Stimulated activated CD4-positive, alpha-beta T cell treated with anti-CD3 and anti-CD28 coated beads, Interleukin-4, amount 100 ng/mL, for 48 hours (primary cell): ENCODE measurements around the gene DYNLT4.
A peak's percentile ranks its signal among the peaks of the same experiment; 100 is the strongest.
"Not testable (repeated sequence)": the region's sequence is repeated elsewhere in the genome, so short reads cannot be mapped to it uniquely, and the experiment has no call there.

Source experiments
- DNase-seq, 2 donors: peaks; one replicate each; pipeline ENCODE4 v3.0.0-alpha.2; 2020; ENCODE audit warnings: low read depth in 2 of 2

The DYNLT4 gene

GRCh38 chr1:44828841-44829440 is 21.8 kb upstream of the DYNLT4 start:
- no peak for DNase-seq

- DNase-seq = no peak
Observed at GRCh38 chr1:44828003-44828651, 21.0 kb upstream of the DYNLT4 start.

GRCh38 chr1:44827197-44828002 is 20.2 kb upstream of the DYNLT4 start:
- no peak for DNase-seq

GRCh38 chr1:44826375-44827196 is 19.4 kb upstream of the DYNLT4 start:
- DNase-seq = no peak

GRCh38 chr1:44824392-44824791 is 17.2 kb upstream of the DYNLT4 start:
- DNase-seq = not testable (repeated sequence)

- no peak for DNase-seq
Observed at GRCh38 chr1:44822981-44823451, 15.9 kb upstream of the DYNLT4 start.

- DNase-seq = no peak
Observed at GRCh38 chr1:44822131-44822701, 15.1 kb upstream of the DYNLT4 start.

GRCh38 chr1:44821240-44821715 is 14.1 kb upstream of the DYNLT4 start:
- DNase-seq = no peak

- DNase-seq = no peak
Observed at GRCh38 chr1:44820328-44821239, 13.4 kb upstream of the DYNLT4 start.

- peak; percentile 74 to 84 for DNase-seq
Observed at GRCh38 chr1:44819608-44820327, 12.6 kb upstream of the DYNLT4 start.

GRCh38 chr1:44819196-44819607 is 12.1 kb upstream of the DYNLT4 start:
- DNase-seq = no peak

GRCh38 chr1:44817771-44818495 is 10.8 kb upstream of the DYNLT4 start:
- no peak for DNase-seq

GRCh38 chr1:44817307-44817706 is 10.2 kb upstream of the DYNLT4 start:
- no peak for DNase-seq

- not testable (repeated sequence) for DNase-seq
Observed at GRCh38 chr1:44815926-44816325, 8.8 kb upstream of the DYNLT4 start.

GRCh38 chr1:44812822-44813543 is 5.8 kb upstream of the DYNLT4 start:
- DNase-seq = no peak

- DNase-seq = no peak
Observed at GRCh38 chr1:44811234-44811633, 4.1 kb upstream of the DYNLT4 start.

GRCh38 chr1:44810762-44811105 is 3.6 kb upstream of the DYNLT4 start:
- not testable (repeated sequence) for DNase-seq

GRCh38 chr1:44810101-44810761 is 3.1 kb upstream of the DYNLT4 start:
- DNase-seq = peak in 1 of 2 donors; percentile 38
